Activated CD8-positive, alpha-beta memory T cell treated with anti-CD3 and anti-CD28 coated beads, Interleukin-2, amount 50 U/mL, for 48 hours (primary cell): Measurements from ENCODE around the gene SLC27A2.

Experiments
- DNase-seq: peaks from one replicate; pipeline ENCODE4 v3.0.0-alpha.2; 2020

SLC27A2 gene

DNA sequence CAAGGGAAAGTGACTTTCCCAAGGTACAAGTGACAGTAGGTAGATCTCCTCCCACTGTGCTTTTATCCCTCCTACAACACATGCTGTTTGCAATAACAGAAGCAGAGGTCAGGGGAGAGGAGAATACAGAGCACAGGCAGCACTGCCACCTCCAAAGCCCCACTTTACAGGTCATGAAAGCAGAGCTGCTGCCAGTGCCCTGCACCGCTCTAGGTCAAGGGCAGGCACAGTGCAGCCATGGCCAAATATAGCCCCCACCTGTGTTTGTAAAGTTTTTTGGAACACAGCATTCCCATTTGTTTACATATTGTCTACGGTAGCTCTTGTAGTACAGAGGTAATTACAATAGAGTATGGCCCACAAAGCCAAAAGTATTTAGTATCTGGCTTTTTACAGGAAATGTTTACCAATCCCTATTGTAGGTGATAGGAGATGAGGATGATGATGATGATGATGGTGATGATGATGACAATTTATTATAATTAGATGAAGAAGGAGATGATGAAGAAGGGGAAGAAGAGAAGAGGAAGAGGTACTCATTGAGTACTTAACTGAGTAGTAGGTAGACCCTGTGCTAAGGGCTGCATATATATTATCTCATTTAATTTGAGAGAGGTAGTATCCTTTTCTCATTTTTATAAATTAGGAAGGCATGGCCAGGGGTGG is 63.1 kb downstream of the SLC27A2 start:
- DNase-seq: no peak

DNA sequence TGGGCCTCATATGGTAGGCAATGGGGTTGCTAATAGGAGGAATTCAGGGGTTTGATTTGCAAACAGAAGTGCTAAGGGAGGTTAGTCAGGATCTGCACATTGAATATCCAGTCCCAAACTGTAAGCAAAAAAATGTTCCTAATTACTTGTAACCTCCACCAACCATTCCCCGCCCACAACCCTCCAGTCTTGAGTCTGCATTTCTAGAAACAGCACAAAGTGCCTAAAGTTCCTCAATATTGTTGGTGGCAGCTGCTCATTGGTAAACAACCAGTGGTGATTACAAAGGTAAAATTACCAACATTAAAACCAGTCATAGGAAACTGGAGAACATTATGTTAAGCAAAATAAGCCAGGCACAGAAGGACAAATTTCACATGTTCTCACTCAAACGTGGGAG is 64.6 kb downstream of the SLC27A2 start:
- DNase-seq: no peak

DNA sequence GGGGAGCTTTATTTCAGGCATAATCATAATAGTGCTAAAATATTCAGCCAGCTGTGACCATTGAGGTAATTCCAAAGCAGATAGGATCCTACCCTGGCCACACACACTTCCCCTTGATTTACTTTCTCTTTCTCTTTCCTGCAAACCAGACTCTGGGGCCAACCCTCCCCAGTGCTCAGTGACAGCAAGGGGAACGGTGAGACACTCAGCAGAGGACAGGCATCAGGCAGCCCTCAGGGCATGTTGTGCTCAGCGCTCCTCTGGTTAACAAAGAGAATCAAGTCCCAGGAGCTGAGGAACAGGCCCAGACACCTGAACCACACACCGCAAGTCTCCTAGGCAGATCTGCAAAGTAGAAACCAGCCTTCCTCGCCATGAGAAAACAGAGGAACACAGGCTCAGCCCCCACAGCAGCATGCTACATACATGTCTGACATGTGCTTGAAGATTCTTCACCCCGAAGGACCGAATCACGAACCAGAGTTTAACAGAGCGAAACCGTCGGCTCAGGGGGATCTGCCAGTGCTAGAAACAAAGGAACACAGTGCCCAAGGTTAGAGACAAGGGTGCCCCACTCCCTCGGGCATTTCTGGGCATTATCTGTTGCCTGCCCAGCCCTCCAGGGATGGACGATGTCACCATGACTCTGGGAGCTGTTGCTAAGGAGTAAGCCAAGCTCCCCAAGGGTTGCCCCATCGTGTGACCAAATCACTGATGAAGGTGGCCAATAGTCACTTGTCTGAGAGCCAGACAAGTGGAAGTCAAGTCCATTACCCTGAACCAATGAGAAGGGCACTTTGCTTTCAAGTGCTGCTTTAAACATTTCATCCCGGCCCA is 66.0 kb downstream of the SLC27A2 start:
- peak; percentile 67 for DNase-seq

DNA sequence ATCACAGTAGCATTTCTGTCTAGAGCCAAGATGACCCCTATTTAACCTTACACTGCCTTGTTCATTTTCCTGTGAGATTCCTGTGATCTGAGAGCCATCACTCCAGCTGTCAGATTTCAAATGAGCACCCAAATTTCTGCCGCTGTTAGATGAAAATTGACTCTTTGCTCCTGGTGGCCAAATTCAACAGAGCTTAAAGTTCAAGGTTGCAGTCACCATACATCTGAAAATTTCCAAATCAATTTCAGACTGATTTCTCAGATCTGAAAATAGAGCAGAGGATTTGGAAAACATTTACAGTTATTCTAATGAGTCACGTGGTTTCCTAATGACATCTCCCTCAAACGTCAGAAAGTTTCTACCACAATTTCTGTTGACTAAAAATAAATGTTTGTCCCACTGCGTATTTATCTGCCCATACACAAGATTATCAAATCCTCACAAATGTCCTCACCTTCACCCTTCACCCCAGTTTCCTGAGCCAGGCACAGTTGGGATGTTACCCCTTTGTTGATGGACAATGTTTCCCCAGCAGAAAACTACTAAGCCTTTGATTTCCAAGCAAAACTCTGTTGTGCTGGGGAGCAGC is 67.1 kb downstream of the SLC27A2 start:
- no peak for DNase-seq

DNA sequence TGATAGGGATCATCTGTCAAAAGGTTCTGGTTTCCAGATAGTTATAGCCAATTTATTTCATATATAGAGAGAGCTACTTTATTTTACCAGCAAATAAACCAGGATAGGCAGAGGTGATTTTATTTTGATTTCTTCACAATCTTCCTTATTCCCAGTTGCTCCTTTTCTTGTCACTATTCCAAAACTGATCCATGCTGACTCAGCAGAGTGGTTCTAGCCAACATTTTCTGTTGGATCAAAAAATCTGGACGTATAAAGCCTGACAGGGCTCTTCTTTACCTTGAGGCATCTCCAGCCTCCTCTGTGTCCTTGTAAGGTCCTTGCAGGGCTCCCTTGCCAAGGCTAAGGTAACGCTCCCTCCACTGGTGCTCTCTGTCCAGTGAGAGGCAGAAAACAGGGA is 67.7 kb downstream of the SLC27A2 start:
- no peak for DNase-seq

DNA sequence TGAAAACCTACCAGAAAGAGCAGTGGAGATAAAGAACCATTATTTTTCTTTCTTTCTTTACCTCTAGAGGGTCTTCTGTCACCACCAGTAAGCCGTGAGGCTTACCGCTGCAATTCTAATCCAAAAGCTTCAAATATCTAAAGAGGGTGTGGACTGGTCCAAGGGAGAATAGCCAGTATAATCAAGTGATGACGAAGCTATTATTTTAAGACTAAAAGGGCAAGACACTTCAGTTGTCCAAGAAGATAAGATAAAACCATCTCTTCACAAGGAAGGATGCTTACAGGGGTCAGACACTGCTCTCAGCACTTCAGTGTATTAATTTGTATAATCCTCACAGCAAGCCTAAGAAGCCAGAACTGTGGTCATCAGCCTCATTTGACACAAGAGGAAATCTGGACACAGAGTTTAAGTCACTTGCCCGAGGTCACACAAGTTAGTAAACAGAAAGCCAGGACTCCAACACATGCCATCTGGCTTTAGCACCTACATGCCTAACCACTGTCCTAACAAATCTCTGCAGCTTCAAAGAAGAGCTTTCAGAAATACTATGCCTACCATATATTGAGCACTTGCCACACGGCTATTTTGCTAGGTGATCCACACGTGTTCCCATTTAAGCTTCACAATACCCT is 68.9 kb downstream of the SLC27A2 start:
- no peak for DNase-seq

DNA sequence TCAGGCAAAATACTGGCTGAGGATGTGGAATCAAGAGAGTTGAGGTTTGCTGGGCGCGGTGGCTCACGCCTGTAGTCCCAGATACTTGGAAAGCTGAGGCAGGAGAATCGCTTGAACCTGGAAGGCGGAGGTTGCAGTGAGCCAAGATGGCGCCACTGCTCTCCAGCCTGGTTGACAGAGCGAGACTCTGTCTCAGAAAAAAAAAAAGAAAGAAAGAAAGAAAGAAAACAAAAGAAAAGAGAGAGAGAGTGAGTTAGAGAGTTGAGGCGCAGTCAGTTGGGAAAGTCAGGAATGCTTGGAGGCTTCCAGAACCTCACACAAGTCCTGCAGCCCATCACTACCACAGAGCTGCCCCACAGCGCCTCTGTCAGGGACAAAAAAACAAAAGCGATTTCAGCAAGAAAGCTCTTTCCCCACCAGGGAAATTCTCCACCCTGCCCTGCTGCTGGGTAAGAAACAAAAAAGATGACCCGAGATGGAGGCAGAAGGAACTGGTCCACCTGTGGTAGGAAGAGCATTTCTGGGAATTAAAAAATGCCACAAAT is 69.7 kb downstream of the SLC27A2 start:
- no peak for DNase-seq

DNA sequence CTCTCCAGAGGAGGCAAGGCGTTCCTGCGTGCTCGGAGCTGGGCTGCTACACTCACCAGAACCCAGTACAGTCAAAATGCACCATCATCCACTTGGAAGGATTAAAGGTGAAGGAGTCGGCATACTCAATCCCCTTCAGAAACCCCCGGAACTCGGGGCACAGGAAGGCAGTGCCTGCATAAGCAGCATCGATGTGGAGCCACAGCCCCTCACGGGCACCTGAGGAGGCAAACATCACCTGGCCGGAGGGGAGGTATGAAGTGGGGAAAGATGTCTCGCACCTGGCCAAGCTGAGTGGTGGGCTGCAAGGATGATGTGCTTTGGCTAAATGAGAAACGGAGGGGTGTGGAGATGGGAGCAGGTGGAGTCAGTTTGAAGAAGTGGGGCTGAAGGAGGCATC is 70.6 kb downstream of the SLC27A2 start:
- DNase-seq: no peak

DNA sequence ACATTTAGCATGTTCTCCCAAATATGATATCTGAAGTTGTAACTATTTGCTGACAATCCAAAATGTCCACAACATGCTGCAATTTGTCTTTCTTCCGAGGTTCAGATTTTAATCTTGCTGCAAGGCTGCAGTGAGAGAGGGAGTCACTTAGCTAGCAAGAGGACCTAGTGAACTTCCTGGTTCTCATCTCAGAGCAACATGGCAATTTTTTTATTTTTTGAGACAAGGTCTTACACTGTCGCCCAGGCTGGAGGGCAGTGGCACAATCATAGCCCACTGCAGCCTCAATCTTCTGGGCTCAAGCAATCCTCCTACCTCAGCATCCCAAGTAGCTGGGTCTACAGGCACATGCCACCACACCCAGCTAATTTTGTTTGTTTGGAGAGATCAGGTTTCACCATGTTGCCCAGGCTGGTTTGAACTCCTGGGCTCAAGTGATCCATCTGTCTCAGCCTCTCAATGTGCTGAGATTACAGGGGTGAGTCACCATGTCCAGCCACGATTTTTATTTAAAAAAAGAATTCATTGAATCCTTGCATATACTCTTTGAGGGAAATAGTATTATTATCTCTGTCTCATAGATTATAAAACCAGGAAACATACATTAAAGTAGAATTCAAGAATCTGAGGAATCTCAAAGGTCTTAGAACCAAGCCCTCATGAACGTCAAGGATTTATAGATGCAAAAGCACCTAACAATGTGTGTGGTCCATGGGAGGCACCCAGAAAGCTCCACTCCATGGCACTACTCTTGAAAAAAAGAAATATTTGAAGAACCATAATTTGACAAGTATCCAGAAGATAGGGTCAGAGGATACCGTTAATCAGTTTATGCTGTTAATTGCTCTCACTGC is 74.4 kb downstream of the SLC27A2 start:
- no peak for DNase-seq

DNA sequence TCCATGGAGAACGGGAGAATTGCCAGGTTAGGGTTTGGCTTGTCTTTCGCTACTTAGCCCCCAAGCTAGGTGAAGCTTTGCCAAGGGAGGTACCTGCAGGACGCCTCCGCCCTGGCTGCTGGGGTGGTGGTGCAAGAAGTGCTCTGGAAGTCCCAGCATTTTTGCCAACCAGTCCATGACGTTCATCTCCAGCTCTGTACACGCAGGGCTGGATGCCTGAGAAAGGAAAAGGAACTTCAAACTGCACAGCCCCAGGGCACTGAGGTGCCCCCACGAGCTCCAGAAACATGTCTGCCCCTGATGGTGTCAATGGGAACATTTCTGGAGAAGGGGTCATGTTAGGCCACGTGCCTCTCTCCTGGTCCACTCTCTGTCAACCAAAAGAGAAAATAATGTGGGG is 75.3 kb downstream of the SLC27A2 start:
- no peak for DNase-seq

DNA sequence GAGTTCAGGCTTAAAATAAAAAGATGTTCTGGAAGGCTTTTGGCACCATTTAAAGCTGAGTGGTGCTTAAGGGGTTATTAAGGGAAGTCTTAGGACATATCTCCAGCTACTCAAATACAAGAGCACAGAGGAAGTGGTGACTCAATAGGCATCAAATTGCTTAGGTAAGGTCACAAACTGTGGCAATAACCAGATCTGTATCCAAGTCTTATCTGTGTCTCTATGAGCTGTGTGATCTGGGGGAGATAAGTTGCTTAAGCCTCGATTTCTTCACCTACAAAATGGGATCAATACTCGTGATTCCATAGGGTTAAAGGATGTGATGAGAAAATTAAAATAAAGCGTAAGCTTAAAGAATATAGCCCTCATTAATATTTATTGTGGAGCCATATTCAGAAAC is 75.9 kb downstream of the SLC27A2 start:
- DNase-seq: no peak

DNA sequence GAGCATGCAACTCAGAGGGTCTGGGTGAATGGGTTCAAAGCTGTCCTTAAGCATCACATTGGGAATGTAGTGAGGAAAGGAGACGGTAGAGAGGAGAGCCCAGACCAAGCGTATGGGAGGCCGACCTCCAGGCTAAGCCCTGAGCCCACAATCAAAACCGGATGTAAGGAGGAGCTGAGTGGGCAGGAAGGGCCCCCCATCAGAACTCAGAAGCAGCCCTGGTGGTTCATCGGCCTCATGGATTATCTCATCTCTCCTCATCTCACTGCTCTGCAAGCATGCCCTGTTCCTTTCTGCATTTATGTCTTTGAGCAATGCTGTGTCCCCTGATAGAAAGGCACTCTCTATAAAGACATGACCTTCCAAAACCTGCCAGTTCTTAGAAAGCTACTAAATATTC is 77.3 kb downstream of the SLC27A2 start:
- DNase-seq: no peak

DNA sequence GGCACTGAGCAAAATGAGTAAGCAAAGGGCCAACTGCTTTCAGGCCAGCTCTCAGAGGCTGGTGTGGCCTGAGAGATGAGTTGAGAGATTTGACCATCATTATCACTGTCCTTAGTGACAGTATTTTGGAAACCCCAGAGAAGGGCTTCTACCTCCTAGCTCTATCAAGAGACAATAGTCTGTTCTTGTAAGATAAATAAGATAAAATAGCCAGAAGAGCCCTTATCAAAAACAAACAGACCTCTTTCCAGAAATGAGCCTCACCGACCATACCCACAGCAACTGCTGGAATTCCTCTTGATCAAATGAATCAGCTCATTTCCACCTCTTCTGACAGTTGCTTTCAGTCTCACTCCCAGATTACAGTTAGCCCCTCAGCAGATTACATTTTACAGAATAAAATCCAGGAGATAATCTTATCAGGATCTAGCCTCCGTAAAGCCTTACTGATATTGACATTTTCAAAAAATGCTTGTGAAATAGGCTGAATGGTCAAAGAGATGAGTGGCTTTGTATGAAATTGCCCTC is 79.0 kb downstream of the SLC27A2 start:
- DNase-seq: no peak

DNA sequence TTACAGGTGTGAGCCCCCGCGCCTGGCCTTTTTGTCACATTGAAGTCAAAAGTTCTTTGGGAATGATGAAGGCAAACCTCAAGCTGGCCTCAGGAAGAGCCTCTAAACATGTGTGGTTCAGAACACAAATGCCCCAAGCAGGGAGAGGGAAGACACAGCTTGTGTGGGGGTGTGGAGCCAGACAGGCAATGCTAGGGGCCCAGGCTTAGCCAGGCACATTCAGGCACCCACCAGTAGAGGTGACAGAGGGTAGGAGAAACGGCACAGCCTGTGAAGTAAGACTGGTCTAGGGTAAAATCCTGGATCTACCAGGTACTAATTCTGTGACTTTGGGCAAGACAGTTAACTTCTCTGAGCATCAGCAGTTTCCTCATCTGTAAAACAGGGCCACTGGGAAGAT is 80.0 kb downstream of the SLC27A2 start:
- DNase-seq: no peak

DNA sequence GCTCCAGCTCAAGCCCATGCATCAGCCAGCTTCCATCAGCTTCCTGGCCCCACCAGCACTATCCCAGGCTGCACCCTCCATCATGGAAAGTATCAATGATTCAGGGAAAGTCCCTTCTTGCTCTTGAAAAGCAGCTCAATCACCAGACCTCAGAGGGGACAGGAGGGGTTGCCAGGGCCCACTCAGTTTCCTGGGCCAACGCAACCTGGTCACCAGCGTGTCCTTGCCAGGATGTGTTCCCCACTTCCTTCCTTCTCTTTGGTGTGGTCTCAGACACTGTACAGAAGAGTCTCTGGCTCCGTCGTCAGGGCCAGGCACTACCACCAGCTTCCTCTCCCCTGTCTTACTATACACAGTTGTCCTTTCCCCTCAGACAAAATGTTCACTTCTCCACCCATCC is 80.5 kb downstream of the SLC27A2 start:
- peak; percentile 76 for DNase-seq

DNA sequence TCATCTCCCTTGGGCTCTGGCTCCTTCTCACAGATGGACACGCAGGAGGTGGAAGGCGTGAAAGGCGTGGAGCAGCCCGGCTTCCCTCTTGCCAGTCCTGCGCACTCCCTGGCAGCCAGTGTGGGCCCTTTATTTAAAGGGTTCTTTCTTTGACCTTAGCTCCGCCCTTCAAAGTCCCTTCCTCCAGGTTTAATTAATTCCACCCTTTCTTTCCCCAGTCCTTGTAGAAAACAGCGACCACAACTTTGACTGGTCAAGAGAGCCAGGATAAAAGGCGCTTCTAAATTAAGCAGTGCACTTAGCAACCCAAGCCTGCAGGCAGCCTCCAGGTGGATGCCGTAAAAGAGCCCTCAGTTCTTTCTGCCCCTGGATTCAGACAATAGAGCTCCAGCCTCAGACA is 83.6 kb downstream of the SLC27A2 start, which contains the start of gene HDC:
TSS of gene HDC (minus strand) at position 107 of the 400 bp plus-strand sequence. CDS start at position 4, 103 bp downstream.
- no peak for DNase-seq

DNA sequence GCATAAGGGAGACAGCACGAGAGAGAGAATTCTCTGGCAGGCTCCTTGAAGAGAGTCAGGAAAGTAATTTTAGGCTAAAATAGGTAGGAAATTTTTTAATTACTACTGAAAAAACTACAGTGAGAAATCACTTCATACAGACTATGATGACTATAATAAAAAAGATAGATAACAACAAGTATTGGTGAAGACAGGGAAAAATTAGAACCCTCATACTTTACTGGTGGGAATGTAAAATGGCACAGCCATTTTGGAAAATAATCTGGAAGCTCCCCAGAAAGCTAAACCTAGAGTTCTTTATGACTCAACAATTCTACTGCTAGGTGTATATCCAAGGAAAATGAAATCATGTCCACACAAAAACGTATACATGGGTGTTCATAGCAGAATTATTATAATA is 85.6 kb downstream of the SLC27A2 start:
- DNase-seq: no peak

DNA sequence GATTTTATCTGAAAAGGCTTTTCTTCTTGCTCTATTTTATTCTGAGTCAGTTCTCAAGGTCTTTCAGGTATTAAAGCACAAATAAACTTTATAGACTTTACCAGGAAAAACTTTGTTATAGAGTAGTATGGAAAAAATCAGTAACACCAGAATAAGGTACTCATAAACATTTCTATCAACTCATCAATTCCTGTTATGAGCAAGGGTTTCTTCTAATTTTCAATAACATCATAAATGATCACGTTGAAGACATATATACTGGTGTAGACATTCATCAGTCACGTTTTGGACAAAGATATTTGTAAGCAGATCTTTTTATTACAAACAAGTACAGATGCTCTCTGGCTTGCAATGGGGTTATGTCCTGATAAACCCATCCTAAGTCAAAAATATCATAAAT is 93.1 kb downstream of the SLC27A2 start:
- no peak for DNase-seq

DNA sequence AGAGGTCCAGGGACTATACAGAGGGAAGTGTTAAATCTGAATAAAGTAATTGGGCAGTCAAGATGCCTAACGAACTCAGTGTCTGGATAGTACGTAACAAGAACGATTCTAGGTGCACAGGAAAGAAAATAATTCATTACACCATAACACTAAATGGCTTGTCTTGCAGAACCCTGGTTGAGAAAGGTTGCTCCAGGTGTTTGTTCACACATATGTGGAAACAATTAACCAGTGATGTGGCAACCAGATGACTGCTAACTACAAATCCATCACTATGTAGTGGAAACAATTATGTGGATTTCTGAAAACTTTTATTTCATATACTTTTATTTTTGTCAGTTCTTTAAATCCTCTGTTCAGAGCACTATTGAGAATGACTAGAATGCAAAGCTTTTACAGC is 93.9 kb downstream of the SLC27A2 start:
- no peak for DNase-seq

DNA sequence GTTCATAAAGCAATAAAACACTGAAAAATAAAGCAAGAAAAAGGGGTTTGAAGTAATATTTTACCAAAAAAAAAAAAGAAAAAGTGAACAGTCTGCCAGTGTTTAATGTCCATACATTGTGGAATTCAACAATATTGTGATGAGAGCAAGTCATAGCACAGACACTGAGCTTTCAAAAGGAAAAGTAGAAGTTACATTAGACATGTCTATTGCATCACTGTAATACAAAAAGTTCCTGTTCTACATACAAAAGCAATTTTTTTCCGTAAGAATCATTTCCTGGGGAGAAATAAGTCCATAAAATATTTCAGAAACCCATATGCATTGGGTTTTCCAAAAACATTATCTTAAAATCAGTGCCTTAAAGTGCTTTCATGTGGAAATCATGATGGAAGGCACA is 95.4 kb downstream of the SLC27A2 start:
- DNase-seq: no peak

DNA sequence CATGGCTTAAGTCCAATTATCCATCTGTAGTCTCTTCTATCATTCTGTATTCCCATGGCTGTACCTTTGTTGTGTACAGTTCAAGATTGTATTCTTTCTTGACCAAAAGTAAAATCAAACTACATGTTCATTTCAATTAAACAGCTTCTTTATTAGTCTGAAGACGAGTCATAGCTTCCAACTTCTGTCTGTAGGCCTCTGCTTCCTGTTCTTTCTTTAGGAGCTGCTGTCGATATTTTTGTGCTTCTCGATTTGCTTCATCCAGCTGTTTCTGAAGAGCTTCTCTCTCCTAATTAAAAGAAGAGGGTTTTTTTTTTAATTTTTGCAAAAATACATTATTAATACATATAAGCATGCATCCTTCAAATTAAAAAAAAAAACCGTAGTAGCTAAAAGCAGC is 96.5 kb downstream of the SLC27A2 start:
- DNase-seq: no peak

DNA sequence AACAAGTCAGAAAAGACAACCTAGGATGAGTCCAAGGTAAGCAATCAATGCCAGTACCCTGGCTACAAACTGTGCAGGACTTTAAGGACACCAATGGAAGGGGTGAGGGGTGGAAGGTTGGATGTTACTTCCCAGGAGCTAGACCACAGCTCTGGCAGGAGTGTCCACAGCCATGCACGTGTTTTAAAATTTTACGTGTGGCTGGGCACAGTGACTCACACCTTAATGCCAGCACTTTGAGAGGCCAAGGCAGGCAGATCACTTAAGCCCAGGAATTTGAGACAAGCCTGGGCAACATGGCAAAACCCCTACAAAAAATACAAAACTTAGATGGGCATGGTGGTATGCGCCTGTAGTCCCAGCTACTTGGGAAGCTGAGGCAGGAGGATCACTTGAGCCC is 98.3 kb downstream of the SLC27A2 start:
- no peak for DNase-seq
